ENCODE results near the gene GSN. TPM values are rescaled to one million over a fixed set of nuclear protein-coding genes. Genes with fewer than 3 reads are reported as not detected.

GSN gene
- polyA plus RNA-seq, 3 donors = 67.4 to 187 (median 95.8) TPM

GRCh38 chr9:121261107-121261460 is 6.9 kb upstream of the GSN start:
- H3K4me3 Mint-ChIP-seq = no peak overlapping the region

DNA sequence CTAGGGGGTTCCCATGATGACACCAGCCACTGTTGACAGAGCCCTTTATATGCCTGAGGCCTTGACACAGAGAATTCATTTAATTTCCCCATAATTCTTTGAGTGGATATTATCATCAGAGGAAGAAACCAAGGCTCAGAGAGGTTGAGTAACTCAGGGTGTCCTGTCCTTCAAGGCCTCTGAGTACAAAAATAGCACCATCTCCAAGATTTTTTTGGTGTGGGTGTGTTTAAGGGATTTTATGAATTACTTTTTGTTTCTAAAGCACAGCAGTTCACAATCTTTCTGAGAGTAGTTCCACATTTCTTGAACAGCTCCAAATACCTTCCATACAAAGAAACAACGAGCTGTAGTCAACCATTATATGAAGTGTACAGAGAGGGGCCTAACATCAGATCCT is 6.2 kb upstream of the GSN start:
- H3K4me2 ChIP-seq (replicated peaks; ENCODE audit: extremely low read depth, low read length, poor library complexity, severe bottlenecking) = no peak overlapping the region
- H4K20me1 ChIP-seq (ENCODE audit: insufficient read depth, low read length) = no peaks in the 10 kb centered on the region
- Mint-ChIP-seq H3K27me3 (ENCODE audit: low read depth in 3 of 3) (peaks cover 3 to 4% (median 3%) of the 10 kb centered on the region in 3 donors), H3K4me1 (peaks cover 37% of the 10 kb centered on the region), H3K36me3 (peaks cover 3 to 4% of the 10 kb centered on the region in 2 donors), H3K4me3 (no peak overlapping the region), H3K27ac (no peak overlapping the region), H3K9me3 (peaks cover 0 to 2% (median 0%) of the 10 kb centered on the region in 7 donors)
- peaks cover 19 to 23% of the 10 kb centered on the region in 2 donors for H3K4me1 ChIP-seq (ENCODE audit: control insufficient read depth in 1 of 2, insufficient read depth in 2 of 2, low read length in 2 of 2)
- intact Hi-C loops (cut with micrococcal nuclease) = loop anchor here in 1 of 2 donors (10.0 kb wide), 1 partner anchor 47 kb away; no protein-coding TSS in a partner anchor
- DNase-seq = no peak
- H3K27me3 ChIP-seq (ENCODE audit: control insufficient read depth in 2 of 2, insufficient read depth in 2 of 2, low read length in 2 of 2) = no peaks in the 10 kb centered on the region
- no peaks in the 10 kb centered on the region for H3K9me3 ChIP-seq (replicated peaks in 1 of 2; ENCODE audit: control insufficient read depth in 1 of 2, insufficient read depth in 1 of 2, low read length in 2 of 2)
- no peaks in the 10 kb centered on the region for H3K79me2 ChIP-seq (ENCODE audit: insufficient read depth, low read length)
- H3K27ac ChIP-seq (ENCODE audit: low read depth in 1 of 2, low read length in 2 of 2) = no peak overlapping the region
- no peak overlapping the region for H2AFZ ChIP-seq (ENCODE audit: insufficient read depth, low read depth, low read length, poor library complexity, severe bottlenecking)
- WGBS (ENCODE audit: insufficient coverage) = no CpG with 5 or more reads among the region's 1 CpG
- H3K9ac ChIP-seq (ENCODE audit: insufficient read depth, low read length, poor library complexity, severe bottlenecking) = no peak overlapping the region
- H3K36me3 ChIP-seq (replicated peaks in 1 of 2; ENCODE audit: control insufficient read depth in 1 of 2, insufficient read depth in 2 of 2, low read length in 2 of 2) = no peaks in the 10 kb centered on the region
- TF ChIP-seq, protein P1, sequence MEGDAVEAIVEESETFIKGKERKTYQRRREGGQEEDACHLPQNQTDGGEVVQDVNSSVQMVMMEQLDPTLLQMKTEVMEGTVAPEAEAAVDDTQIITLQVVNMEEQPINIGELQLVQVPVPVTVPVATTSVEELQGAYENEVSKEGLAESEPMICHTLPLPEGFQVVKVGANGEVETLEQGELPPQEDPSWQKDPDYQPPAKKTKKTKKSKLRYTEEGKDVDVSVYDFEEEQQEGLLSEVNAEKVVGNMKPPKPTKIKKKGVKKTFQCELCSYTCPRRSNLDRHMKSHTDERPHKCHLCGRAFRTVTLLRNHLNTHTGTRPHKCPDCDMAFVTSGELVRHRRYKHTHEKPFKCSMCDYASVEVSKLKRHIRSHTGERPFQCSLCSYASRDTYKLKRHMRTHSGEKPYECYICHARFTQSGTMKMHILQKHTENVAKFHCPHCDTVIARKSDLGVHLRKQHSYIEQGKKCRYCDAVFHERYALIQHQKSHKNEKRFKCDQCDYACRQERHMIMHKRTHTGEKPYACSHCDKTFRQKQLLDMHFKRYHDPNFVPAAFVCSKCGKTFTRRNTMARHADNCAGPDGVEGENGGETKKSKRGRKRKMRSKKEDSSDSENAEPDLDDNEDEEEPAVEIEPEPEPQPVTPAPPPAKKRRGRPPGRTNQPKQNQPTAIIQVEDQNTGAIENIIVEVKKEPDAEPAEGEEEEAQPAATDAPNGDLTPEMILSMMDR (IDR thresholded peaks at IDR 0.05) = no peak
- H3K4me3 ChIP-seq (replicated peaks in 1 of 3; ENCODE audit: low read depth in 2 of 3, low read length in 3 of 3) = no peak overlapping the region

More at GRCh38 chr9:121261107-121261460, 6.9 kb upstream of the GSN start:
- Histone ChIP-seq H3K9me3 (replicated peaks in 1 of 2; ENCODE audit: control insufficient read depth in 1 of 2, insufficient read depth in 1 of 2, low read length in 2 of 2) (no peaks in the 10 kb centered on the region), H3K4me2 (replicated peaks; ENCODE audit: extremely low read depth, low read length, poor library complexity, severe bottlenecking) (no peak overlapping the region), H3K79me2 (ENCODE audit: insufficient read depth, low read length) (no peaks in the 10 kb centered on the region), H3K9ac (ENCODE audit: insufficient read depth, low read length, poor library complexity, severe bottlenecking) (no peak overlapping the region), H3K27me3 (ENCODE audit: control insufficient read depth in 2 of 2, insufficient read depth in 2 of 2, low read length in 2 of 2) (no peaks in the 10 kb centered on the region), H3K27ac (ENCODE audit: low read depth in 1 of 2, low read length in 2 of 2) (no peak overlapping the region), H3K36me3 (replicated peaks in 1 of 2; ENCODE audit: control insufficient read depth in 1 of 2, insufficient read depth in 2 of 2, low read length in 2 of 2) (no peaks in the 10 kb centered on the region), H4K20me1 (ENCODE audit: insufficient read depth, low read length) (no peaks in the 10 kb centered on the region), H3K4me1 (ENCODE audit: control insufficient read depth in 1 of 2, insufficient read depth in 2 of 2, low read length in 2 of 2) (peaks cover 12 to 16% of the 10 kb centered on the region in 2 donors), H3K4me3 (replicated peaks in 1 of 3; ENCODE audit: low read depth in 2 of 3, low read length in 3 of 3) (no peak overlapping the region), H2AFZ (ENCODE audit: insufficient read depth, low read depth, low read length, poor library complexity, severe bottlenecking) (no peak overlapping the region)
- intact Hi-C loops (cut with micrococcal nuclease) = loop anchor here in 1 of 2 donors (10.0 kb wide), 1 partner anchor 46 kb away; no protein-coding TSS in a partner anchor
- Mint-ChIP-seq H3K9me3 (peaks cover 0 to 2% (median 0%) of the 10 kb centered on the region in 7 donors), H3K27me3 (ENCODE audit: low read depth in 3 of 3) (peaks cover 3 to 5% (median 3%) of the 10 kb centered on the region in 3 donors), H3K36me3 (peaks cover 3 to 4% of the 10 kb centered on the region in 2 donors), H3K4me1 (peaks cover 31% of the 10 kb centered on the region), H3K27ac (no peak overlapping the region)
- TF ChIP-seq, protein P1 (IDR thresholded peaks at IDR 0.05) = no peak
- no peak for DNase-seq
- WGBS (ENCODE audit: insufficient coverage) = 4% methylated on average over 4 of the region's 4 CpGs

All from CD14-positive monocyte (primary cell).